GM23338 (cell line): ENCODE results near the gene PIGS. TPM values are rescaled to one million over a fixed set of nuclear protein-coding genes. Genes with fewer than 3 reads are reported as not detected.
A peak's percentile ranks its signal among the peaks of the same experiment; 100 is the strongest.

Experiments used
- ATAC-seq: fragments of 200-7000 bp; cut with Tn5 transposase; 3 replicates; pipeline ENCODE4 v1.9.1; 2020
- DNase-seq: peaks from one replicate; pipeline ENCODE4 v3.0.0-alpha.2; 2015; ENCODE audit warnings: low spot score
- H2AFZ ChIP-seq: fragments of 200-600 bp; sonication (generic); 2 replicates; pipeline ENCODE4 v1.8.0; 2016; ENCODE audit warnings: antibody characterized with exemption, mild to moderate bottlenecking, moderate library complexity
- H3F3A ChIP-seq: fragments of 200-600 bp; sonication (generic); replicated peaks from 2 replicates; pipeline ENCODE4 v1.8.0; 2017; ENCODE audit warnings: antibody characterized with exemption, mixed run types, low read depth
- H3K27ac ChIP-seq: fragments of 200-600 bp; sonication (generic); 2 replicates; pipeline ENCODE4 v1.6.1; 2016; ENCODE audit warnings: low read depth
- H3K27me3 ChIP-seq: fragments of 200-600 bp; sonication (generic); 2 replicates; pipeline ENCODE4 v1.8.0; 2016; ENCODE audit warnings: mild to moderate bottlenecking, mixed run types, moderate library complexity; ENCODE audit not compliant: insufficient read depth
- H3K36me3 ChIP-seq: fragments of 200-600 bp; sonication (generic); 2 replicates; pipeline ENCODE4 v1.8.0; 2016; ENCODE audit warnings: mild to moderate bottlenecking; ENCODE audit not compliant: insufficient read depth
- H3K4me1 ChIP-seq: fragments of 200-600 bp; sonication (generic); 2 replicates; pipeline ENCODE4 v1.8.0; 2016; ENCODE audit warnings: mild to moderate bottlenecking, moderate library complexity; ENCODE audit not compliant: insufficient read depth
- H3K4me2 ChIP-seq: fragments of 200-600 bp; sonication (generic); 2 replicates; pipeline ENCODE4 v1.7.1; 2017; ENCODE audit warnings: mixed run types
- H3K4me3 ChIP-seq: fragments of 200-600 bp; sonication (generic); 2 replicates; pipeline ENCODE4 v1.6.1; 2016; ENCODE audit warnings: mixed run types
- H3K79me2 ChIP-seq: fragments of 200-600 bp; sonication (generic); replicated peaks from 2 replicates; pipeline ENCODE4 v1.8.0; 2017; ENCODE audit warnings: mild to moderate bottlenecking; ENCODE audit not compliant: insufficient read depth
- H3K9me2 ChIP-seq: fragments of 200-600 bp; sonication (generic); 2 replicates; pipeline ENCODE4 v1.8.0; 2017; ENCODE audit not compliant: insufficient read depth
- H4K20me1 ChIP-seq: fragments of 200-600 bp; sonication (generic); replicated peaks from 2 replicates; pipeline ENCODE4 v1.8.0; 2017; ENCODE audit warnings: mild to moderate bottlenecking; ENCODE audit not compliant: insufficient read depth
- H3K27ac Mint-ChIP-seq: 2 replicates; pipeline ENCODE4 v1.8.0; 2020; ENCODE audit warnings: inconsistent platforms, mild to moderate bottlenecking, moderate library complexity, mixed read lengths
- H3K27me3 Mint-ChIP-seq: 3 replicates; pipeline ENCODE4 v1.8.0; 2022; ENCODE audit warnings: low read depth, mild to moderate bottlenecking, moderate library complexity, mixed read lengths, inconsistent platforms; ENCODE audit not compliant: insufficient read depth, poor library complexity
- H3K36me3 Mint-ChIP-seq: 3 replicates; pipeline ENCODE4 v1.8.0; 2021; ENCODE audit warnings: low read depth, mild to moderate bottlenecking, inconsistent platforms, moderate library complexity, mixed read lengths
- H3K4me1 Mint-ChIP-seq: 3 replicates; pipeline ENCODE4 v1.8.0; 2020; ENCODE audit warnings: mild to moderate bottlenecking, inconsistent platforms, mixed read lengths
- H3K4me3 Mint-ChIP-seq: 3 replicates; pipeline ENCODE4 v1.8.0; 2021; ENCODE audit warnings: moderate library complexity, mild to moderate bottlenecking, inconsistent platforms, mixed read lengths
- H3K9me3 Mint-ChIP-seq: 3 replicates; pipeline ENCODE4 v1.8.0; 2020; ENCODE audit warnings: moderate library complexity, mild to moderate bottlenecking, inconsistent platforms, mixed read lengths
- CREB1 ChIP-seq: fragments of 250-450 bp; sonication (Bioruptor Pico); IDR thresholded peaks from 2 replicates; pipeline ENCODE4 v1.5.0; 2020; ENCODE audit warnings: low read depth, mild to moderate bottlenecking, moderate library complexity
- EZH2 ChIP-seq: fragments of 200-600 bp; sonication (generic); IDR thresholded peaks from one replicate; pipeline ENCODE4 v1.8.0; 2017; ENCODE audit warnings: antibody characterized with exemption, mild to moderate bottlenecking, low read depth; ENCODE audit not compliant: unreplicated experiment
- EZH2phosphoT487 ChIP-seq: fragments of 200-600 bp; sonication (generic); IDR thresholded peaks from one replicate; pipeline ENCODE4 v1.8.1; 2018; ENCODE audit warnings: antibody characterized with exemption; ENCODE audit not compliant: unreplicated experiment
- JUNB ChIP-seq: IDR thresholded peaks from one replicate; pipeline ENCODE4 v1.6.1; 2016; ENCODE audit warnings: antibody characterized with exemption; ENCODE audit not compliant: unreplicated experiment
- NANOG ChIP-seq: IDR thresholded peaks from 2 replicates; pipeline ENCODE4 v1.6.1; 2016; ENCODE audit warnings: antibody characterized with exemption, borderline replicate concordance
- POLR2AphosphoS5 ChIP-seq: IDR thresholded peaks from 2 replicates; pipeline ENCODE4 v1.6.1; 2016; ENCODE audit warnings: antibody characterized with exemption, low read depth
- STAT1 ChIP-seq: IDR thresholded peaks from one replicate; pipeline ENCODE4 v1.6.1; 2016; ENCODE audit warnings: antibody characterized with exemption; ENCODE audit not compliant: unreplicated experiment
- ZNF114 ChIP-seq: fragments of 250-450 bp; sonication (Bioruptor Pico); IDR thresholded peaks from 2 replicates; pipeline ENCODE4 v1.5.0; 2020; ENCODE audit warnings: mild to moderate bottlenecking, moderate library complexity
- ZNF331 ChIP-seq: fragments of 250-450 bp; sonication (Bioruptor Pico); IDR thresholded peaks from 2 replicates; pipeline ENCODE4 v1.5.0; 2020; ENCODE audit warnings: low read depth, mild to moderate bottlenecking, moderate library complexity
- ZNF462 ChIP-seq: fragments of 250-450 bp; sonication (Bioruptor Pico); IDR thresholded peaks from 2 replicates; pipeline ENCODE4 v1.5.0; 2020; ENCODE audit warnings: mild to moderate bottlenecking, moderate library complexity
- polyA plus RNA-seq: library from polyadenylated mRNA; unstranded; fragments of >200 nt; fragmentation: Nextera tagmentation; extraction: Ambion mirVana; gene quantifications from 2 replicates; pipeline ENCODE4 v1.2.1, GENCODE V29; 2016
- total RNA-seq: library from RNA; depleted of rRNA; stranded (reverse); fragments of >200 nt; shearing (Covaris generic); gene quantifications from 2 replicates; pipeline ENCODE4 v1.2.3, GENCODE V29; 2014
- TF ChIP-seq, protein P1 (sequence below): IDR thresholded peaks from 2 replicates; pipeline ENCODE4 v1.6.1; 2016; ENCODE audit warnings: antibody characterized with exemption
- TF ChIP-seq, protein P2 (sequence below): IDR thresholded peaks from one replicate; pipeline ENCODE4 v1.6.1; 2018; ENCODE audit warnings: antibody characterized with exemption; ENCODE audit not compliant: unreplicated experiment
- TF ChIP-seq, protein P3 (sequence below), 2 experiments: fragments of 200-600 bp in 1 of 2; sonication (generic) in 1 of 2; conservative IDR thresholded peaks; 2 replicates each; pipeline versions ENCODE4 v1.5.1 to v1.6.1; 2016 to 2017; ENCODE audit warnings: antibody characterized with exemption in 2 of 2, low read depth in 2 of 2, mild to moderate bottlenecking in 2 of 2, moderate library complexity in 1 of 2

Gene PIGS
- total and polyA plus RNA-seq, 2 experiments from 2014 or later, result 16.4 to 53.2 TPM

DNA sequence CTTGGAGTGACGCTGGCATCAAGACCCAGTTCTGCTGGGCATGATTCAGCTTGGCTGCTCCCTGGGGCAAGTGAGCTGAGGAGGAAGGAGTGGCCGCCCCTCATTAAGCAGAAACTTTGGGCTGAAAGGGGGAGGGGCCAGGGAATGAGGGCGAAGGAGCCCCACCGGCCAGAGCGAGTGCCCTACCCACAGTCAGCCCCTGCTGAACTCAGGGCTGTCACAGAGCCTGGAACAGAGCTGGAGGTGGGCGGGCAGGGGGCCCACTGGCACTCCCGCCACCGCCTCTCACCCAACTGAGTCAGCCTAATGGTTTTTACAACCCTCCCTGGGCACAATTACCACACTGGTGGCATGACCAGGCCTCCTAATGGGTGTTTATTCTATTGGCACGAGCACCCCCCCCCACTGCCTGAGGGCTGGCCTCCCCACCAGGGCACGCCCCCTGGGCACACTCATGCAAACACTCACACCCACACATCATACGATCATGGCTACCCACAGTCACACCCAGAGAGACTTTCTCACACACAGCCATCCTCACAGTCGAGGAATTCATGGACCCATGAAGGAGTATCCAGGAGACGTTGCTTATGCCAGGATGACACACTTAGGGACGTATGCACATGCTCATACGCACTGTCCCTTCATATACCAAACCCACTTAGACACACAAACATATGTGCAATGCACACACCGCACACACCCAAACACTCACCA lies 38.1 kb downstream of the PIGS start:
- Histone ChIP-seq H3K36me3 (no peaks in the 10 kb centered on the region), H3K4me3 (no peak overlapping the region), H3K27ac (no peak overlapping the region), H3K4me2 (no peak overlapping the region), H3K4me1 (no peaks in the 10 kb centered on the region; the same call in 1 of the 2 replicates), H3K27me3 (no peaks in the 10 kb centered on the region), H4K20me1 (no peaks in the 10 kb centered on the region), H3F3A (no peaks in the 10 kb centered on the region), H3K9me2 (no peaks in the 10 kb centered on the region), H3K79me2 (no peaks in the 10 kb centered on the region), H2AFZ (no peak overlapping the region)
- H3K9me3 Mint-ChIP-seq, result no peaks in the 10 kb centered on the region
- H3K4me1 Mint-ChIP-seq, result 0 out of 3 replicates have a peak, but pooled peaks cover 3% of the 10 kb centered on the region
- H3K27ac Mint-ChIP-seq, result no peak overlapping the region
- DNase-seq (no peak), ATAC-seq (peak; percentile 55)
- peaks cover 12% of the 10 kb centered on the region for H3K27me3 Mint-ChIP-seq
- no peak for TF ChIP-seq EZH2
- TF ChIP-seq ZNF462, result no peak
- TF ChIP-seq, protein P1, sequence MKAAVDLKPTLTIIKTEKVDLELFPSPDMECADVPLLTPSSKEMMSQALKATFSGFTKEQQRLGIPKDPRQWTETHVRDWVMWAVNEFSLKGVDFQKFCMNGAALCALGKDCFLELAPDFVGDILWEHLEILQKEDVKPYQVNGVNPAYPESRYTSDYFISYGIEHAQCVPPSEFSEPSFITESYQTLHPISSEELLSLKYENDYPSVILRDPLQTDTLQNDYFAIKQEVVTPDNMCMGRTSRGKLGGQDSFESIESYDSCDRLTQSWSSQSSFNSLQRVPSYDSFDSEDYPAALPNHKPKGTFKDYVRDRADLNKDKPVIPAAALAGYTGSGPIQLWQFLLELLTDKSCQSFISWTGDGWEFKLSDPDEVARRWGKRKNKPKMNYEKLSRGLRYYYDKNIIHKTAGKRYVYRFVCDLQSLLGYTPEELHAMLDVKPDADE, result no peak
- TF ChIP-seq CREB1 (CRISPR knock-in tag), result no peak
- TF ChIP-seq JUNB, result no peak
- TF ChIP-seq EZH2phosphoT487, result no peak
- TF ChIP-seq STAT1, result no peak
- no peak for TF ChIP-seq ZNF331 (CRISPR knock-in tag)
- TF ChIP-seq, protein P2, sequence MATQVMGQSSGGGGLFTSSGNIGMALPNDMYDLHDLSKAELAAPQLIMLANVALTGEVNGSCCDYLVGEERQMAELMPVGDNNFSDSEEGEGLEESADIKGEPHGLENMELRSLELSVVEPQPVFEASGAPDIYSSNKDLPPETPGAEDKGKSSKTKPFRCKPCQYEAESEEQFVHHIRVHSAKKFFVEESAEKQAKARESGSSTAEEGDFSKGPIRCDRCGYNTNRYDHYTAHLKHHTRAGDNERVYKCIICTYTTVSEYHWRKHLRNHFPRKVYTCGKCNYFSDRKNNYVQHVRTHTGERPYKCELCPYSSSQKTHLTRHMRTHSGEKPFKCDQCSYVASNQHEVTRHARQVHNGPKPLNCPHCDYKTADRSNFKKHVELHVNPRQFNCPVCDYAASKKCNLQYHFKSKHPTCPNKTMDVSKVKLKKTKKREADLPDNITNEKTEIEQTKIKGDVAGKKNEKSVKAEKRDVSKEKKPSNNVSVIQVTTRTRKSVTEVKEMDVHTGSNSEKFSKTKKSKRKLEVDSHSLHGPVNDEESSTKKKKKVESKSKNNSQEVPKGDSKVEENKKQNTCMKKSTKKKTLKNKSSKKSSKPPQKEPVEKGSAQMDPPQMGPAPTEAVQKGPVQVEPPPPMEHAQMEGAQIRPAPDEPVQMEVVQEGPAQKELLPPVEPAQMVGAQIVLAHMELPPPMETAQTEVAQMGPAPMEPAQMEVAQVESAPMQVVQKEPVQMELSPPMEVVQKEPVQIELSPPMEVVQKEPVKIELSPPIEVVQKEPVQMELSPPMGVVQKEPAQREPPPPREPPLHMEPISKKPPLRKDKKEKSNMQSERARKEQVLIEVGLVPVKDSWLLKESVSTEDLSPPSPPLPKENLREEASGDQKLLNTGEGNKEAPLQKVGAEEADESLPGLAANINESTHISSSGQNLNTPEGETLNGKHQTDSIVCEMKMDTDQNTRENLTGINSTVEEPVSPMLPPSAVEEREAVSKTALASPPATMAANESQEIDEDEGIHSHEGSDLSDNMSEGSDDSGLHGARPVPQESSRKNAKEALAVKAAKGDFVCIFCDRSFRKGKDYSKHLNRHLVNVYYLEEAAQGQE, result no peak
- TF ChIP-seq NANOG, result no peak
- TF ChIP-seq ZNF114, result no peak
- TF ChIP-seq POLR2AphosphoS5, result no peak
- TF ChIP-seq, protein P3, sequence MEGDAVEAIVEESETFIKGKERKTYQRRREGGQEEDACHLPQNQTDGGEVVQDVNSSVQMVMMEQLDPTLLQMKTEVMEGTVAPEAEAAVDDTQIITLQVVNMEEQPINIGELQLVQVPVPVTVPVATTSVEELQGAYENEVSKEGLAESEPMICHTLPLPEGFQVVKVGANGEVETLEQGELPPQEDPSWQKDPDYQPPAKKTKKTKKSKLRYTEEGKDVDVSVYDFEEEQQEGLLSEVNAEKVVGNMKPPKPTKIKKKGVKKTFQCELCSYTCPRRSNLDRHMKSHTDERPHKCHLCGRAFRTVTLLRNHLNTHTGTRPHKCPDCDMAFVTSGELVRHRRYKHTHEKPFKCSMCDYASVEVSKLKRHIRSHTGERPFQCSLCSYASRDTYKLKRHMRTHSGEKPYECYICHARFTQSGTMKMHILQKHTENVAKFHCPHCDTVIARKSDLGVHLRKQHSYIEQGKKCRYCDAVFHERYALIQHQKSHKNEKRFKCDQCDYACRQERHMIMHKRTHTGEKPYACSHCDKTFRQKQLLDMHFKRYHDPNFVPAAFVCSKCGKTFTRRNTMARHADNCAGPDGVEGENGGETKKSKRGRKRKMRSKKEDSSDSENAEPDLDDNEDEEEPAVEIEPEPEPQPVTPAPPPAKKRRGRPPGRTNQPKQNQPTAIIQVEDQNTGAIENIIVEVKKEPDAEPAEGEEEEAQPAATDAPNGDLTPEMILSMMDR (conservative IDR thresholded peaks at IDR 0.05; ENCODE audit: low read depth in 2 of 2), result no peak
- H3K4me3 Mint-ChIP-seq, result no peak overlapping the region
- H3K36me3 Mint-ChIP-seq, result no peaks in the 10 kb centered on the region
